ENCODE data around the gene IGDCC3.

IGDCC3 gene

DNA sequence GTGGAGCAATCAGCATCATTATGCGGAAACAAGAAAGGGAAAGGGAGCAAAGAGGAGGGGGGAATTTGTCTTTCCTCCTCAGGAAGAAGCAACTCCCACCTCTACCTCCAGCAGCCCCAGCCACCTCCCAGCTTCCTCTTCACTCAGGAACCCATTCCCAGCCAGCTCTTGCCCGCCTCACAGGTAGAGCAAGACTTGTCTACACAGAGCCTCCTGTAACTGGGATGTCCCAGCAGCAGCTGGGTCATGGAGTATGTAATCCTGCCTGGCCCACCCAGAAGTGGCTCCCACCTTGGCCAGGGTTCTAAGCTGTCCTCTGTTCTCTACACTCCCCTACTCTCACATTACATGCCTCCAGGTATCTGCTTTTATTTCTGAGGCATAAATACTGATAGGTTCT is 14.0 kb downstream of the IGDCC3 start:
- ChIA-PET CTCF (interaction anchor here (0.6 kb wide), 1 partner anchor 370 kb away, joined by 5 read pairs; no protein-coding TSS in a partner anchor), POLR2A (ENCODE audit: low non-redundant PET) (no interaction called here)
- no peak for DNase-seq (ENCODE audit: low spot score)
- TF ChIP-seq CTCF (conservative IDR thresholded peaks at IDR 0.05; ENCODE audit: low read depth): no peak
- H3K27ac ChIP-seq: no peak overlapping the region

DNA sequence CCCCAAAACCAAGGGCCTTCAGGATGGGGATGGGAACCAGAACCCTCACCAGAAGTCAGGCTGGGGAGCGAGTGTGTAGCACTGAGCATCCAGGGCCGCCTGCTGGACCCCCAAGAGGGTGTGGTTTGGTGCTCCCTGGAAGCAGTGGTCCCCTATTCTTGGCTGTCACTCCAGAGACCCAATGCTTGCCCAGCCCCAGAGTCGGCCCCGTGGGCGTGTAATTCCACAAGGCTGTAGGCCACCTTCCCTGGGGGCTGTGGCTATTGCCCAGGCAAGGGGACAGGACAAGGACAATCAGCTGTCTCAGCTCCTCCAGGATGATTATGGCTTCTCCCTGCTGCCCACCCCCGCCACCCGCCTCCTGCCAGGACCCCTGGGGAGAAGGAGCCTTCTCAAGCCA is 14.5 kb downstream of the IGDCC3 start:
- ChIA-PET POLR2A (ENCODE audit: low non-redundant PET) (no interaction called here), CTCF (no interaction called here)
- no peak overlapping the region for H3K27ac ChIP-seq
- TF ChIP-seq CTCF (conservative IDR thresholded peaks at IDR 0.05; ENCODE audit: low read depth): no peak
- no peak for DNase-seq (ENCODE audit: low spot score)

- TF ChIP-seq CTCF (conservative IDR thresholded peaks at IDR 0.05; ENCODE audit: low read depth): no peak
- POLR2A ChIA-PET (ENCODE audit: low non-redundant PET): no interaction called here
- no peak overlapping the region for H3K27ac ChIP-seq
- no peak for DNase-seq (ENCODE audit: low spot score)
- CTCF ChIA-PET: interaction anchor here (0.6 kb wide), 1 partner anchor 58 kb away, joined by 3 read pairs; no protein-coding TSS in a partner anchor
These were observed 15.3 kb downstream of the IGDCC3 start for GRCh38 chr15:65362491-65362890.

DNA sequence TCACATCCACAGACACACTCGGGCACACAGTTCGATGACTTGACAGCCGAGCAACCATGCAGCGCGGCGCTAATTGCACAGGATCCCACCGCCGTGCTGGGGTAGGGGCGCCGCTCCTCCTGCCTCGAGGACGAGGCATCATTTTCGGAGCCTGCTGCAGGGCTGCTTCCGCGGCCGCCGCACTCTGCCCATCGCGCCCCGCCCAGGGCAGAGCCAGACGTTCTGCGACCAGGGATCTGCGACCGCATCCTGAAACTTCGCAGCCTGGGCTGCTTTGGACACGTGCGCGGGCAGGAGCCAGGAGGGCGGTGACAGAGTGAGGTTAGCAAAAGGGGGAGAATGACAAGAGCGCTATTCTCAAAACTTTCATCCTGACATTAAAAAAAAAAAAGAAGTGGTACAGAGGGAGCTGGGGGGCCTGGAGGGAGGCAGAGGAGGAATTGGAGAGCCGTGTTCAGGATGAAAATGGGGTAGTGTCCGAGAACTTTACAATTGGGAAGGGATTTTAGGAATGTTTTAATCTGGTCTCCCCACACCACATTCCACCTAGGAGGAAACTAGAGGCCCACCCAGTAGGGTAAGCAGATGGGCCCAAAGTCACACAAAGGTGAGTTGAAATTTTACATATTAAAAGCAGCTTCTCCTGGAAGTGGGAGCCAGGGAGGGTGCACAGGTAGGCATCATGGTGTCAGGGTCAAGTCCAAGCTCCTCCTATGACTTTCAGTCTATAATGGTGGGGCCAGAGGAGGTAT is 15.9 kb downstream of the IGDCC3 start:
- H3K27ac ChIP-seq: no peak overlapping the region
- CTCF ChIA-PET: interaction anchor here (0.6 to 1.4 kb wide), 2 partner anchors 23 to 57 kb away, joined by 3 to 4 read pairs; no protein-coding TSS in a partner anchor
- POLR2A ChIA-PET (ENCODE audit: low non-redundant PET): no interaction called here
- no peak for DNase-seq (ENCODE audit: low spot score)
- no peak for TF ChIP-seq CTCF (conservative IDR thresholded peaks at IDR 0.05; ENCODE audit: low read depth)

DNA sequence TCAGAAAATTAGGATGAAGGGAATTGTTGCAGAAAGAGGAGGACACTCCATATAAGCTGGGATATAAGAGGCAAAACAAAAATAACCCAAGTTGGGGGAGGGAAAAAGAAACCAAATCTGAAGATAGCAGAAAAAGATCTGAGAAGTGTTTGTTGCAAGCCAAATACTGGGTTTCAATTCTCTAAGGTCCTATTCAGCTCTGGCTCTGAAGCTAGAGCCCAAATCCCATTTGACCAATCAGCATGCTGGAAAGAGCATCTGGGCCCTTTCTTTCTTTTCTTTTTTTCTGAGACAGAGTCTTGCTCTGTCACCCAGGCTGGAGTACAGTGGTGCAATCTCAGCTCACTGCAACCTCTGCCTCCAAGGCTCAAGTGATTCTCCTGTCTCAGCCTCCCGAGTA is 17.3 kb downstream of the IGDCC3 start:
- no peak for DNase-seq (ENCODE audit: low spot score)
- POLR2A ChIA-PET (ENCODE audit: low non-redundant PET): no interaction called here
- no peak overlapping the region for H3K27ac ChIP-seq

DNA sequence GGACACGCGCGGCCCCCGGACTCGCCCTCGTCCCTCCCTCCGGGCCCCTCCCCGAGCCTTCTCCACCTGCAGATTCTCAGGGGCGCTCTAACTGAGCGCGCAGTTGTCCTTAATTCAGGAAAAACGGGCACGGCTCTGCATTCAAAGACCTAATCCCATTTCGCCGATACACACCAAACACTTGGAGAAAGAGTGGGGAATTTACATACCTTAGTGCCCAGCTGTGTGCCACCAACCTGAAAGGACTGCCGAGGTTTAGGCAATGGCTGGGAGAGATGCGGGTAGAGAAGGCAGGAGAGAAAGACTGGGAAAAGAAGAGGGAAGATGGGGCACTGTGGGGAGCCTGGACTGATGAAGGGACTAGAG is 21.8 kb downstream of the IGDCC3 start:
- POLR2A ChIA-PET (ENCODE audit: low non-redundant PET): no interaction called here

More for the DNA sequence above, 17.3 kb downstream of the IGDCC3 start:
- CTCF ChIA-PET: interaction anchor here (1.4 kb wide), 1 partner anchor 25 kb away, joined by 4 read pairs; no protein-coding TSS in a partner anchor
- no peak for TF ChIP-seq CTCF (conservative IDR thresholded peaks at IDR 0.05; ENCODE audit: low read depth)

More for the DNA sequence above, 21.8 kb downstream of the IGDCC3 start:
- CTCF ChIA-PET: interaction anchor here (0.7 kb wide), 1 partner anchor 69 kb away, joined by 3 read pairs; no protein-coding TSS in a partner anchor
- DNase-seq (ENCODE audit: low spot score): no peak
- TF ChIP-seq CTCF (conservative IDR thresholded peaks at IDR 0.05; ENCODE audit: low read depth): no peak
- no peak overlapping the region for H3K27ac ChIP-seq

Measured in RWPE1 (cell line).